ENCODE data around the gene GNAS. TPM values are rescaled to one million over a fixed set of nuclear protein-coding genes. Genes with fewer than 3 reads are reported as not detected.

Gene GNAS
- total RNA-seq, 1 donor from 2014 or later = 2,003 TPM

DNA sequence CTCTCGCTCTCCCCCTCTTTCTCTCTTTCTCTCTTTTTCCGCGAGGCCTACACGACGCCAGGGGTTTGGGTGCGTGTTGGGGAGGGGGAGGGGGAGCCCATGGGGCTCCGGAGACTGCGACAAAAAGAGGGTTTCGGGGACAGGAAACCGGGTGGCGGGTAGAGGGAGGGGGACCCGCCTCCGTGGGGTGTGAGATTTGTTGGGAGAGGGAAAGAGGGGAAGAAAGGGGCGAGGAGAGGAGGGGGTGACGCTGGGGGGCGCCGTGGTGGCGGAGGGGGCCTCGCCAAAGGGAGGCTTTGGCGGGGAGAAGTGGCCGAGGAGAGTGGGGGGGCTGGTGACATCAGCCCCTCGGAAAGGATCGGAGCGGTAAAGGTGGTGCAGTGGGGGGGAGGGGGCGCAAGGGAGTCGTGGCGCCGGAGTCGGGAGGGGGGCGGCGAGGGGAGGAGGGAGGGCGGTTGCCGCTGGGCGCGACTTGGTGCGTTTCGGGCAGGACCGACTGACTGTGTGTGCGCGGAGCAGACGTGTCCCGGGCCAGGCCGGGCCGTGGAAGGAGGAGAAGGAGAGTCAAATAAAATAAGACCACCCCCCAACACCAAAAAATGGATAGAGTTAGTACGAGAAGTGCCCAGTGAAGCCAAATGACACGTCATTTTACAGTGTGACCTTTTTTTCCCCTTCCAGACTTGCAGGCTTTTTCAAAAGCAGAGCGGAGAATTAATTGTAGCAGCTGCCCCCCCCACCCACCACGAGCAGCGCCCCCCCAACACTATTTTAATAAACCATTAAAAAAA is 39.8 kb downstream of the GNAS start:
- no peaks in the 10 kb centered on the region for H3K27me3 ChIP-seq (ENCODE audit: insufficient read depth, low read length)
- peaks cover 27% of the 10 kb centered on the region for H3K4me1 ChIP-seq (ENCODE audit: insufficient read depth, low read length)
- peak overlapping the region; percentile 87 for H3K4me3 ChIP-seq (ENCODE audit: insufficient read depth, low read depth, low read length)
- peaks cover 46% of the 10 kb centered on the region for H4K20me1 ChIP-seq (ENCODE audit: insufficient read depth, low read length)
- DNase-seq (ENCODE audit: low read depth) (peak; percentile 52), FAIRE-seq (no peak)
- Mint-ChIP-seq H3K27me3 (ENCODE audit: low read depth, unreplicated experiment) (no peaks in the 10 kb centered on the region), H3K9me3 (ENCODE audit: unreplicated experiment) (no peaks in the 10 kb centered on the region), H3K4me3 (ENCODE audit: unreplicated experiment) (peak overlapping the region; percentile 93), H3K27ac (ENCODE audit: unreplicated experiment) (peak overlapping the region; percentile 89), H3K36me3 (ENCODE audit: low read depth, unreplicated experiment) (no peaks in the 10 kb centered on the region), H3K4me1 (ENCODE audit: low read depth, unreplicated experiment) (peaks cover 23% of the 10 kb centered on the region)
- peaks cover 2% of the 10 kb centered on the region for H3K36me3 ChIP-seq (ENCODE audit: insufficient read depth, low read length)
- peak overlapping the region; percentile 82 for H3K4me2 ChIP-seq (ENCODE audit: low read length)
- H3K9ac ChIP-seq (ENCODE audit: low read length) = peak overlapping the region; percentile 99
- TF ChIP-seq, protein P1, sequence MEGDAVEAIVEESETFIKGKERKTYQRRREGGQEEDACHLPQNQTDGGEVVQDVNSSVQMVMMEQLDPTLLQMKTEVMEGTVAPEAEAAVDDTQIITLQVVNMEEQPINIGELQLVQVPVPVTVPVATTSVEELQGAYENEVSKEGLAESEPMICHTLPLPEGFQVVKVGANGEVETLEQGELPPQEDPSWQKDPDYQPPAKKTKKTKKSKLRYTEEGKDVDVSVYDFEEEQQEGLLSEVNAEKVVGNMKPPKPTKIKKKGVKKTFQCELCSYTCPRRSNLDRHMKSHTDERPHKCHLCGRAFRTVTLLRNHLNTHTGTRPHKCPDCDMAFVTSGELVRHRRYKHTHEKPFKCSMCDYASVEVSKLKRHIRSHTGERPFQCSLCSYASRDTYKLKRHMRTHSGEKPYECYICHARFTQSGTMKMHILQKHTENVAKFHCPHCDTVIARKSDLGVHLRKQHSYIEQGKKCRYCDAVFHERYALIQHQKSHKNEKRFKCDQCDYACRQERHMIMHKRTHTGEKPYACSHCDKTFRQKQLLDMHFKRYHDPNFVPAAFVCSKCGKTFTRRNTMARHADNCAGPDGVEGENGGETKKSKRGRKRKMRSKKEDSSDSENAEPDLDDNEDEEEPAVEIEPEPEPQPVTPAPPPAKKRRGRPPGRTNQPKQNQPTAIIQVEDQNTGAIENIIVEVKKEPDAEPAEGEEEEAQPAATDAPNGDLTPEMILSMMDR (IDR thresholded peaks at IDR 0.05; ENCODE audit: insufficient read depth, low read depth, low read length) = no peak
- TF ChIP-seq EZH2 (IDR thresholded peaks at IDR 0.05; ENCODE audit: insufficient read depth, low read length) = no peak
- no peak overlapping the region for H2AFZ ChIP-seq (ENCODE audit: low read depth, low read length)
- peaks cover 54% of the 10 kb centered on the region for H3K79me2 ChIP-seq (ENCODE audit: insufficient read depth, low read length)
- peak overlapping the region; percentile 88 for H3K27ac ChIP-seq (ENCODE audit: low read depth, low read length)
- no peaks in the 10 kb centered on the region for H3K9me3 ChIP-seq (ENCODE audit: insufficient read depth, low read depth, low read length)

GRCh38 chr20:58892932-58893224 is 40.4 kb downstream of the GNAS start:
- H3K4me3 Mint-ChIP-seq (ENCODE audit: unreplicated experiment) = peak overlapping the region; percentile 93
- Histone ChIP-seq H2AFZ (ENCODE audit: low read depth, low read length) (no peak overlapping the region), H3K9me3 (ENCODE audit: insufficient read depth, low read depth, low read length) (no peaks in the 10 kb centered on the region), H3K4me3 (ENCODE audit: insufficient read depth, low read depth, low read length) (peak overlapping the region; percentile 87), H3K27me3 (ENCODE audit: insufficient read depth, low read length) (no peaks in the 10 kb centered on the region), H3K79me2 (ENCODE audit: insufficient read depth, low read length) (peaks cover 59% of the 10 kb centered on the region), H3K27ac (ENCODE audit: low read depth, low read length) (peak overlapping the region; percentile 88), H3K4me1 (ENCODE audit: insufficient read depth, low read length) (peaks cover 27% of the 10 kb centered on the region), H3K36me3 (ENCODE audit: insufficient read depth, low read length) (peaks cover 2% of the 10 kb centered on the region), H3K4me2 (ENCODE audit: low read length) (peak overlapping the region; percentile 82), H3K9ac (ENCODE audit: low read length) (peak overlapping the region; percentile 99), H4K20me1 (ENCODE audit: insufficient read depth, low read length) (peaks cover 51% of the 10 kb centered on the region)
- DNase-seq (ENCODE audit: low read depth) (no peak), FAIRE-seq (no peak)
- peaks cover 27% of the 10 kb centered on the region for H3K4me1 Mint-ChIP-seq (ENCODE audit: low read depth, unreplicated experiment)
- TF ChIP-seq, protein P1 (IDR thresholded peaks at IDR 0.05; ENCODE audit: insufficient read depth, low read depth, low read length) = no peak
- TF ChIP-seq EZH2 (IDR thresholded peaks at IDR 0.05; ENCODE audit: insufficient read depth, low read length) = no peak
- H3K27ac Mint-ChIP-seq (ENCODE audit: unreplicated experiment) = peak overlapping the region; percentile 89
- H3K36me3 Mint-ChIP-seq (ENCODE audit: low read depth, unreplicated experiment) = no peaks in the 10 kb centered on the region
- H3K27me3 Mint-ChIP-seq (ENCODE audit: low read depth, unreplicated experiment) = no peaks in the 10 kb centered on the region
- H3K9me3 Mint-ChIP-seq (ENCODE audit: unreplicated experiment) = no peaks in the 10 kb centered on the region
